GM15510 (cell line): ENCODE results near the gene SMO.

Experiments used
- POLR2A ChIP-seq: IDR thresholded peaks from 3 replicates; pipeline ENCODE4 v1.6.1; 2011; ENCODE audit warnings: borderline replicate concordance; ENCODE audit not compliant: insufficient read length; ENCODE audit errors: extremely low read depth

The SMO gene

GRCh38 chr7:129197771-129198170, 9.3 kb downstream of the SMO start:
- no peak for TF ChIP-seq POLR2A

- TF ChIP-seq POLR2A: no peak
Measured at GRCh38 chr7:129199406-129199805, 11.0 kb downstream of the SMO start.

GRCh38 chr7:129202058-129202777, 13.8 kb downstream of the SMO start:
- no peak for TF ChIP-seq POLR2A

GRCh38 chr7:129203050-129203741, 14.8 kb downstream of the SMO start:
- TF ChIP-seq POLR2A: no peak

GRCh38 chr7:129205126-129205818, 16.8 kb downstream of the SMO start:
- TF ChIP-seq POLR2A: no peak

- no peak for TF ChIP-seq POLR2A
Measured at GRCh38 chr7:129205987-129206785, 17.8 kb downstream of the SMO start.

- TF ChIP-seq POLR2A: no peak
Measured at GRCh38 chr7:129208667-129209066, 20.2 kb downstream of the SMO start.

- TF ChIP-seq POLR2A: no peak
Measured at GRCh38 chr7:129209067-129209926, 20.9 kb downstream of the SMO start.

- no peak for TF ChIP-seq POLR2A
Measured at GRCh38 chr7:129210256-129210988, 22.0 kb downstream of the SMO start.

- no peak for TF ChIP-seq POLR2A
Measured at GRCh38 chr7:129210989-129211312, 22.5 kb downstream of the SMO start.

- TF ChIP-seq POLR2A: no peak
Measured at GRCh38 chr7:129212126-129212525, 23.7 kb downstream of the SMO start.

GRCh38 chr7:129212596-129212995, 24.2 kb downstream of the SMO start:
- TF ChIP-seq POLR2A: no peak

- TF ChIP-seq POLR2A: no peak
Measured at GRCh38 chr7:129213828-129214227, 25.4 kb downstream of the SMO start.

- TF ChIP-seq POLR2A: no peak
Measured at GRCh38 chr7:129218514-129219062, 30.2 kb downstream of the SMO start.

- no peak for TF ChIP-seq POLR2A
Measured at GRCh38 chr7:129222064-129222463, 33.6 kb downstream of the SMO start.
